Measurements from ENCODE around the gene TBC1D3B.

The TBC1D3B gene

DNA sequence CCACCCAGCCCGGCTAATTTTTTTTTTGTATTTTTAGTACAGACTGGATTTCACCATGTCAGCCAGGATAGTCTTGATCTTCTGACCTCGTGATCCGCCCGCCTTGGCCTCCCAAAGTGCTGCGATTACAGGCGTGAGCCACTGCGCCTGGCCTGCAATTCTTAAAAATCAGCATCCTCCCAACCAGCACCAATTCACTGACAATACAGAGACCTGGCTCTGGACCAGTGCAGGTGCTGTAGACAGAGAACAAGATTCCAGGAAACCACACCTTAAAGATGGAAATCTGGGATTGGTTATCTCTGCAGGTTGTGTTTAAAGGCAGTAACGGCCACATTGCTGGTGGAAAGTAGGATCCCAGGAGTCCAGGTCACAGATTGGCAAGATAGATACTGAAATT, 33.6 kb downstream of the TBC1D3B start:
- in situ Hi-C loops (cut with MboI; ENCODE audit: low sequenced_read_pairs, unreplicated experiment), result loop anchor here (10.0 kb wide), 1 partner anchor 168 kb away; no protein-coding TSS in a partner anchor
- no peak for DNase-seq (ENCODE audit: low spot score)
- TF ChIP-seq, protein P1, sequence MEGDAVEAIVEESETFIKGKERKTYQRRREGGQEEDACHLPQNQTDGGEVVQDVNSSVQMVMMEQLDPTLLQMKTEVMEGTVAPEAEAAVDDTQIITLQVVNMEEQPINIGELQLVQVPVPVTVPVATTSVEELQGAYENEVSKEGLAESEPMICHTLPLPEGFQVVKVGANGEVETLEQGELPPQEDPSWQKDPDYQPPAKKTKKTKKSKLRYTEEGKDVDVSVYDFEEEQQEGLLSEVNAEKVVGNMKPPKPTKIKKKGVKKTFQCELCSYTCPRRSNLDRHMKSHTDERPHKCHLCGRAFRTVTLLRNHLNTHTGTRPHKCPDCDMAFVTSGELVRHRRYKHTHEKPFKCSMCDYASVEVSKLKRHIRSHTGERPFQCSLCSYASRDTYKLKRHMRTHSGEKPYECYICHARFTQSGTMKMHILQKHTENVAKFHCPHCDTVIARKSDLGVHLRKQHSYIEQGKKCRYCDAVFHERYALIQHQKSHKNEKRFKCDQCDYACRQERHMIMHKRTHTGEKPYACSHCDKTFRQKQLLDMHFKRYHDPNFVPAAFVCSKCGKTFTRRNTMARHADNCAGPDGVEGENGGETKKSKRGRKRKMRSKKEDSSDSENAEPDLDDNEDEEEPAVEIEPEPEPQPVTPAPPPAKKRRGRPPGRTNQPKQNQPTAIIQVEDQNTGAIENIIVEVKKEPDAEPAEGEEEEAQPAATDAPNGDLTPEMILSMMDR (IDR thresholded peaks at IDR 0.05; ENCODE audit: borderline replicate concordance, control extremely low read depth, extremely low read depth, insufficient read depth, missing control alignments), result no peak

DNA sequence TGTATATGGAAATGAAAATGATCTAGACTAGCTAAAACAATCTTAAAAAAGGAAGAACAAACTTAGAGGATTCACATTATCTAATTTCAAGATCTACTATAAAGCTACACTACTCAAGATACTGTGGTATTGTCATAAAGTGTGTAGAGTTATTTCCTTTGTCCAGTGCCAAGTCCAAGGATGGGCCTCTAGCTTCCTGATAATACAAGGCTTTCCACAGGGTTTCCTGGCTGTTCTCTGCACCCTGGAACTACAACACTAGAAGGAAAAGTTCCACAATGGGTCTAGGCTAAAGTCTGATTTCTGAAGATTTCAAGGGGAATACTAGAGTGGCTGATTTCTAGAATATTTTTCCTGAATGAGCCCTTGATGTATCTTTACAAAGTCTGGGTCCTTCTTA, 34.2 kb downstream of the TBC1D3B start:
- TF ChIP-seq, protein P1 (IDR thresholded peaks at IDR 0.05; ENCODE audit: borderline replicate concordance, control extremely low read depth, extremely low read depth, insufficient read depth, missing control alignments), result no peak
- in situ Hi-C loops (cut with MboI; ENCODE audit: low sequenced_read_pairs, unreplicated experiment), result loop anchor here (10.0 kb wide), 1 partner anchor 167 kb away; no protein-coding TSS in a partner anchor

DNA sequence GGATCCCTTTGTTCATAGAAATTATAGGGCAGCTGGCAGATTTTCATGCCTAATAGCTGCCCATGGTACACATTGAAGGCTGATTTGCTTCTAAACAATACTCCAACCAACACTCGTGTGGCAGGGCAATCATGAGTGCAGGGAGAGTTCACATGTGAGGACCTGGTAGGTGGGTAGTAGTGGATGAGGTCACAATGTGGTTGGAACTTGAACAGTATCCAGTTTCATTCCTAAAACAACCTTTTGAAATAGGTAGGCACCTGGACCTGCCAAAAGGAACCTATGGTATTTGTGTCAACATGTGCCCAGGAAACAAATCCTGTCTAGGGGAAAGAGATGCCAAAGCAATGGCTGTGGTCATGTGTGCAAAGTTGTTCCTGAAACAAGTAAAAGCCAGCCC, 40.0 kb downstream of the TBC1D3B start:
- DNase-seq (ENCODE audit: low spot score), result no peak
- in situ Hi-C loops (cut with MboI; ENCODE audit: low sequenced_read_pairs, unreplicated experiment), result no loop called here
- TF ChIP-seq, protein P1 (IDR thresholded peaks at IDR 0.05; ENCODE audit: borderline replicate concordance, control extremely low read depth, extremely low read depth, insufficient read depth, missing control alignments), result no peak

More for the DNA sequence above, 34.2 kb downstream of the TBC1D3B start:
- no peak for DNase-seq (ENCODE audit: low spot score)

DNA sequence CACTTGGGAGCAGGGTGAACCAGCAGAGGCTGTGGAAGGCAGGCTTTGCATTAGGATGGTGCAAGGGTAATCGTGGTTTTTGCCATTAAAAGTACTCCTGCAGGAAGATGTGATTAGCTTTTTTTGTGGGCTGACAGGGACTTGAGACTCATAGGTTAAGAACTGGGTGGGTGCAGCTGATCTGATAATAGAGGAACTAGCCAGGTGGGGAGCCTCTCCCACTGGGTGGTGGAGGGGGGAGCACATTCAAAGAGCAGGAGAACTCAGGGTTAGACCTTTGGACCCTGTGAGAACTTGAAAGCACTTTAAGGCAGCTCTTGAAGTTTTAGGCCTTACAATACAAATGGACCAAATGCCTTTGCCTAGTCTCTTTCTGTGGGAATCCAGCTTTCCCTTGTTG, 40.4 kb downstream of the TBC1D3B start:
- in situ Hi-C loops (cut with MboI; ENCODE audit: low sequenced_read_pairs, unreplicated experiment), result no loop called here
- TF ChIP-seq, protein P1 (IDR thresholded peaks at IDR 0.05; ENCODE audit: borderline replicate concordance, control extremely low read depth, extremely low read depth, insufficient read depth, missing control alignments), result no peak
- no peak for DNase-seq (ENCODE audit: low spot score)

DNA sequence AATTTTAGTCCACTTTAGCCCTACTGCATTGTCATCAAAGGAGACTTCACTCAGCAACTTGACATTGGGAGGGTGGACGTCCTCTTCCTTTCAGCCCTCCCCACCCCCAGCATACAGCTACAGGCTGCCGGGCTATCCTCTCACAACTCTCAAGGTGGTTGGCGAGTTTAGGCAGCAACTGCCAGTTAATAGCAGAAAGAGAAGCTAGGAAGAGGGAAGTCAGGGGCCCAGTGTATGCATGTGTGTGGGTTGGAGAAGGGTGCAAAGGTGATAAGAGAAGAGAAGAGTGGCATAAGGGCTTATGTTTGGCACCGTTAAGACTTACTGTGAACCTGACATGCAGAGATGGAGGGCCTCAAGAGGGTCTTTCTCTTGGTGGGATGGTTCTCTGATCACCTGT, 41.0 kb downstream of the TBC1D3B start:
- in situ Hi-C loops (cut with MboI; ENCODE audit: low sequenced_read_pairs, unreplicated experiment), result no loop called here
- no peak for DNase-seq (ENCODE audit: low spot score)
- TF ChIP-seq, protein P1 (IDR thresholded peaks at IDR 0.05; ENCODE audit: borderline replicate concordance, control extremely low read depth, extremely low read depth, insufficient read depth, missing control alignments), result no peak

DNA sequence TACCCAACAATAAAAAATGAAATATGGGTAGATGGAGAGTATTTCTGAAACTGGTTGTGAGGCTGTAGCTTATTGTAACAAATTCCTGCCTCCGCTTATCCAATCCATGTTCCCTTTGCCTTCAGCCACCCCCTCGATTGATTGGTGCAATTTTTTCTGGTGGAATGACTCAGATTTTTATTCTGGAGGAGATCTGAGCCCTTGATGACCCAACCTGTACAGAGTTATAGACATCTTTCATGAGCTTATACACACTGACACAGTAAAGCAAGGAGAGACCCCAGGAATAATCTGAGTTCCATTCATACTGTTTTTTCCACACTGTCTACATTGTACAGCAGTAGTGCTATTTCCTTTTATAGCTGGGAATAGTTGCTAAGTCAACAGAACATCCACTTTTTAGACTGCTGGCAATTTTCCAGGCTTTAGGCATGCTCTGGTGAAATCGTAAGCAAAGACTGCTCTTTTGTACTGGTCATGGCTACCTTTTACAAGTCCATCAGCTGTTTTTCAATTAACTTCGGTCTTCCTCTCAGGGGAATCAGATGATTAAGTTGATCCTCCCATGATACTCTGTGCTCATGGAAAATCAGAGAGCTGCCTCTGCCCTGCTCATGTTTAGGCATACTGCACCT, 42.7 kb downstream of the TBC1D3B start:
- in situ Hi-C loops (cut with MboI; ENCODE audit: low sequenced_read_pairs, unreplicated experiment), result no loop called here
- TF ChIP-seq, protein P1 (IDR thresholded peaks at IDR 0.05; ENCODE audit: borderline replicate concordance, control extremely low read depth, extremely low read depth, insufficient read depth, missing control alignments), result no peak
- no peak for DNase-seq (ENCODE audit: low spot score)

Measured in GM13976 (cell line).